Activated naive CD8-positive, alpha-beta T cell treated with anti-CD3 and anti-CD28 coated beads, Interleukin-2, amount 50 U/mL, for 24 hours (primary cell): Measurements from ENCODE around the gene C1orf159.

Source experiments
- ATAC-seq: fragments of 150-1000 bp; cut with Tn5 transposase; one replicate; pipeline ENCODE4 v1.10.0; 2021
- DNase-seq: peaks from one replicate; pipeline ENCODE4 v3.0.0; 2021
- H3K27ac Mint-ChIP-seq: one replicate; pipeline ENCODE4 v1.8.0; 2021; ENCODE audit warnings: mild to moderate bottlenecking, mixed read lengths
- H3K27me3 Mint-ChIP-seq: one replicate; pipeline ENCODE4 v1.8.0; 2021; ENCODE audit warnings: mixed read lengths
- H3K36me3 Mint-ChIP-seq: one replicate; pipeline ENCODE4 v1.8.0; 2021; ENCODE audit warnings: low read depth, mixed read lengths
- H3K4me1 Mint-ChIP-seq: one replicate; pipeline ENCODE4 v1.8.0; 2021; ENCODE audit warnings: mixed read lengths
- H3K4me3 Mint-ChIP-seq: one replicate; pipeline ENCODE4 v1.8.0; 2021; ENCODE audit warnings: mild to moderate bottlenecking, moderate library complexity, mixed read lengths
- H3K9me3 Mint-ChIP-seq: one replicate; pipeline ENCODE4 v1.8.0; 2021; ENCODE audit warnings: mixed read lengths

Gene C1orf159

DNA sequence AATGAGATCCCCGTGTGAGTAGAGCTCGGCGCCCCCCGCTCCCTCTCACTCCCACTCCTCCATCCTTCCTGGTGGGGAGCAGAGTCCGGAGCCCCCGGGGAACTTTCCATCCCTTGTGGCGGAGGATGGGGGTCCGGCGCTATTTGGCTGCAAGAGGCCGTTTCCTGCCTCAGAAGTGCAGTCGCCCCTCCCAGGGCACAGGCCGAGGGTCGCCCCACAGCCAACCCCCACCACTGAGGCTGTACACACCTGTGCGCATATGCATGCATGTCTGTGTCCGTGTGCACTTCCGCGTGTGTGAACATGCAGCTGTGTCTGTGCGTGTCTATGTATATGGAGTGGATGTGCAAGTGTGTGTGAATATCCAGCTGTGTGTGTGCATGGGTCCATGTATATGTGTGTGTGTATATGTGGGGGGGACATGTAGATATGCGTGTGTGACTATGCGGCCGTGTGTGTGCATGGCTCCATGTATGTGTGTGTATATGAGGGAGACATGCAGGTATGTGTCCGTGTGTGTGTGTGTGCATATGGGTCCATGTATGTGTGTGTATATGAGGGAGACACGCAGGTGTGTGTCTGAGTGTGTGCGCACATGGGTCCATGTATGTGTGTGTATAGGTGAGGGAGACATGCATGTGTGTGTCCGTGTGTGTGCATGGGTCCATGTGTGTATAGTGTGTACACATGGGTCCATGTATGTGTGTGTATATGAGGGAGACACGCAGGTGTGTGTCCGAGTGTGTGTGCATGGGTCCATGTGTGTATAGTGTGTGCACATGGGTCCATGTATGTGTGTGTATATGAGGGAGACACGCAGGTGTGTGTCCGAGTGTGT lies 63.7 kb downstream of the C1orf159 start:
- no peak for DNase-seq
- no peaks in the 10 kb centered on the region for H3K4me1 Mint-ChIP-seq
- no peak overlapping the region for H3K27ac Mint-ChIP-seq
- no peaks in the 10 kb centered on the region for H3K9me3 Mint-ChIP-seq
- ATAC-seq: no peak
- no peak overlapping the region for H3K4me3 Mint-ChIP-seq
- H3K27me3 Mint-ChIP-seq: peaks cover 1% of the 10 kb centered on the region
- peaks cover 3% of the 10 kb centered on the region for H3K36me3 Mint-ChIP-seq

DNA sequence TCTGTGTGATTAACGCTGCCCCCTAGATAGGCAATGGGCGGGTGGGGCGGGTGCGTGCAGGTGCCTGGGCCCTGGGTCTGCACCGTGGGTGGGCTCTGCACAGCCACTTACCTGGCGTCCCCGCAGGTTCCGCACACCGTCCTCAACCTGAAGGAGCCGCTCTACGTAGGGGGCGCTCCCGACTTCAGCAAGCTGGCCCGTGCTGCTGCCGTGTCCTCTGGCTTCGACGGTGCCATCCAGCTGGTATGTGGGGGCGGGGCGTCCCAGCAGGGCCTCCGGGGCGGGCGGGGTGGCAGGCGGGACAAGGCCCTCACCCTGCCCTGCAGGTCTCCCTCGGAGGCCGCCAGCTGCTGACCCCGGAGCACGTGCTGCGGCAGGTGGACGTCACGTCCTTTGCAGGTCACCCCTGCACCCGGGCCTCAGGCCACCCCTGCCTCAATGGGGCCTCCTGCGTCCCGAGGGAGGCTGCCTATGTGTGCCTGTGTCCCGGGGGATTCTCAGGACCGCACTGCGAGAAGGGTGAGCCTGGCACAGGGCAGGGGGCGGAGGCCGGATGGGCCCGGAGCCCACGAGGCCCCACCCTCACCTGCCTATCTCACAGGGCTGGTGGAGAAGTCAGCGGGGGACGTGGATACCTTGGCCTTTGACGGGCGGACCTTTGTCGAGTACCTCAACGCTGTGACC lies 64.6 kb downstream of the C1orf159 start:
- Mint-ChIP-seq H3K27me3 (no peaks in the 10 kb centered on the region), H3K9me3 (no peaks in the 10 kb centered on the region), H3K36me3 (peaks cover 5% of the 10 kb centered on the region), H3K4me1 (no peaks in the 10 kb centered on the region), H3K4me3 (no peak overlapping the region), H3K27ac (no peak overlapping the region)
- DNase-seq: no peak
- no peak for ATAC-seq

- no peak overlapping the region for H3K4me3 Mint-ChIP-seq
- no peaks in the 10 kb centered on the region for H3K9me3 Mint-ChIP-seq
- peaks cover 5% of the 10 kb centered on the region for H3K36me3 Mint-ChIP-seq
- H3K27me3 Mint-ChIP-seq: no peaks in the 10 kb centered on the region
- H3K4me1 Mint-ChIP-seq: no peaks in the 10 kb centered on the region
- ATAC-seq: no peak
- DNase-seq: no peak
- H3K27ac Mint-ChIP-seq: no peak overlapping the region
Observed at GRCh38 chr1:1050577-1051052, 65.3 kb downstream of the C1orf159 start.

GRCh38 chr1:1049318-1050165 lies 66.3 kb downstream of the C1orf159 start:
- ATAC-seq (no peak), DNase-seq (no peak)
- H3K9me3 Mint-ChIP-seq: no peaks in the 10 kb centered on the region
- H3K27ac Mint-ChIP-seq: no peak overlapping the region
- no peak overlapping the region for H3K4me3 Mint-ChIP-seq
- H3K4me1 Mint-ChIP-seq: no peaks in the 10 kb centered on the region
- no peaks in the 10 kb centered on the region for H3K27me3 Mint-ChIP-seq
- H3K36me3 Mint-ChIP-seq: peaks cover 8% of the 10 kb centered on the region

DNA sequence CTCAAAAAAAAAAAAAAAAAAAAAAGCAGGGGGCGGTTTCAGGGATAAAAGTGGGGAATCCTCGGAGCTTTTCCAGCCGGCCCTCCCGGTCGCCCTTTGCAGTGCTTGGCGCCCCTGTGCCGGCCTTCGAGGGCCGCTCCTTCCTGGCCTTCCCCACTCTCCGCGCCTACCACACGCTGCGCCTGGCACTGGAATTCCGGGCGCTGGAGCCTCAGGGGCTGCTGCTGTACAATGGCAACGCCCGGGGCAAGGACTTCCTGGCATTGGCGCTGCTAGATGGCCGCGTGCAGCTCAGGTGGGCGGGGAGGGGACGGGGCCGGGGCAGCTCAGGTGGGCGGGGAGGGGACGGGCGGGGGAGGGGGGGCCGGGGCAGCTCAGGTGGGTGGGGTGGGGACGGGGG lies 67.1 kb downstream of the C1orf159 start:
- no peaks in the 10 kb centered on the region for H3K27me3 Mint-ChIP-seq
- DNase-seq (no peak), ATAC-seq (no peak)
- H3K4me3 Mint-ChIP-seq: no peak overlapping the region
- H3K4me1 Mint-ChIP-seq: no peaks in the 10 kb centered on the region
- H3K9me3 Mint-ChIP-seq: no peaks in the 10 kb centered on the region
- peaks cover 8% of the 10 kb centered on the region for H3K36me3 Mint-ChIP-seq
- no peak overlapping the region for H3K27ac Mint-ChIP-seq

- no peak for DNase-seq
- Mint-ChIP-seq H3K4me1 (no peaks in the 10 kb centered on the region), H3K27me3 (no peaks in the 10 kb centered on the region), H3K9me3 (no peaks in the 10 kb centered on the region), H3K4me3 (no peak overlapping the region), H3K27ac (no peak overlapping the region), H3K36me3 (peaks cover 8% of the 10 kb centered on the region)
- no peak for ATAC-seq
Observed at GRCh38 chr1:1047963-1048362, 67.9 kb downstream of the C1orf159 start.

DNA sequence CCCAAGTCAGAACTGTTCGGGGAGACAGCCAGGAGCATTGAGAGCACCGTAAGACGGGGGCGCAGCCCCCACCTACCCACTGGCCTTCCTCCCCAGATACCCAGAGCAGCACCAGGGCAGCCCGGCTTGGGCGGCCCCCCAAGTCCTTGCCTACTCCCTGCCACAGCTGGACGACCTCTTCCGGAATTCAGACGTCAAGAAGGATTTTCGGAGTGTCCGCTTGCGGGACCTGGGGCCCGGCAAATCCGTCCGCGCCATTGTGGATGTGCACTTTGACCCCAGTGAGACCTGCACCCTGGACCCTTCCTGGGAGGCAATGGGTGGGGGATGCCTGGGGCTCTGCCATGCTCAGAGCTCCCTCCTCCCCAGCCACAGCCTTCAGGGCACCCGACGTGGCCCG lies 68.5 kb downstream of the C1orf159 start:
- DNase-seq (no peak), ATAC-seq (no peak)
- Mint-ChIP-seq H3K27ac (no peak overlapping the region), H3K27me3 (no peaks in the 10 kb centered on the region), H3K4me1 (no peaks in the 10 kb centered on the region), H3K9me3 (no peaks in the 10 kb centered on the region), H3K36me3 (peaks cover 4% of the 10 kb centered on the region), H3K4me3 (no peak overlapping the region)

DNA sequence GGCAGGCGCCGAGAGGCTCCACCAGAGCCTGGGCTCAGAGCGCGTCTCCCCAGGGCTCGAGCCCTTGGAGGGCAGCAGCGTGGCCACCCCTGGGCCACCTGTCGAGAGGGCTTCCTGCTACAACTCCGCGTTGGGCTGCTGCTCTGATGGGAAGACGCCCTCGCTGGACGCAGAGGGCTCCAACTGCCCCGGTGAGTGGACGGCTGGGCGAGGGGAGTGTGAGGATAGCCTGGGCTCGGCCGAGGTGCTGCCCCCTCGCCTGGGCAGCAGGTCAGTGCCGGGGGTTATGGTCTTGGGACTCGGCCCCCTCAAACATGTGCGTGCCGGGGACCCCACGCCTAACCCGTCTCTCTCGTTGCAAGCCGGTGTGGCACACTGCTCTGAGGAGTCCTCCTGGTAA lies 69.1 kb downstream of the C1orf159 start:
- ATAC-seq (no peak), DNase-seq (no peak)
- H3K27me3 Mint-ChIP-seq: no peaks in the 10 kb centered on the region

DNA sequence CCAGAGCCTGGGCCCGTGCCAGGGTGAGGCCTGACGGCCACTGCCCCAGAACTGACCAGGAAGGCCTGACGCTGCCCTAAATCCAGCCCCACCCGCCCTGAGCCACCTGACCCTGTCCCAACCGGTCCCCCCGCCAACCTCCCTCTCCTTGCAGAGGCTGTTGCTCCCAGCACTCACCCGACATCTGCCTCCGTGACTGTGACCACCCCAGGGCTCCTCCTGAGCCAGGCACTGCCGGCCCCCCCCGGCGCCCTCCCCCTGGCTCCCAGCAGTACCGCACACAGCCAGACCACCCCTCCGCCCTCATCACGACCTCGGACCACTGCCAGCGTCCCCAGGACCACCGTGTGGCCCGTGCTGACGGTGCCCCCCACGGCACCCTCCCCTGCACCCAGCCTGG lies 69.6 kb downstream of the C1orf159 start:
- Mint-ChIP-seq H3K4me1 (no peaks in the 10 kb centered on the region), H3K27ac (no peak overlapping the region), H3K27me3 (no peaks in the 10 kb centered on the region), H3K36me3 (peaks cover 4% of the 10 kb centered on the region), H3K4me3 (no peak overlapping the region), H3K9me3 (no peaks in the 10 kb centered on the region)
- ATAC-seq (no peak), DNase-seq (no peak)

More for the DNA sequence above, 69.1 kb downstream of the C1orf159 start:
- H3K4me3 Mint-ChIP-seq: no peak overlapping the region
- no peak overlapping the region for H3K27ac Mint-ChIP-seq
- H3K9me3 Mint-ChIP-seq: no peaks in the 10 kb centered on the region
- H3K4me1 Mint-ChIP-seq: no peaks in the 10 kb centered on the region
- peaks cover 4% of the 10 kb centered on the region for H3K36me3 Mint-ChIP-seq

- no peak overlapping the region for H3K4me3 Mint-ChIP-seq
- H3K4me1 Mint-ChIP-seq: peaks cover under 1% of the 10 kb centered on the region
- H3K9me3 Mint-ChIP-seq: no peaks in the 10 kb centered on the region
- ATAC-seq (no peak), DNase-seq (no peak)
- H3K36me3 Mint-ChIP-seq: peaks cover 4% of the 10 kb centered on the region
- no peaks in the 10 kb centered on the region for H3K27me3 Mint-ChIP-seq
- H3K27ac Mint-ChIP-seq: no peak overlapping the region
Observed at GRCh38 chr1:1045129-1045528, 70.8 kb downstream of the C1orf159 start.

DNA sequence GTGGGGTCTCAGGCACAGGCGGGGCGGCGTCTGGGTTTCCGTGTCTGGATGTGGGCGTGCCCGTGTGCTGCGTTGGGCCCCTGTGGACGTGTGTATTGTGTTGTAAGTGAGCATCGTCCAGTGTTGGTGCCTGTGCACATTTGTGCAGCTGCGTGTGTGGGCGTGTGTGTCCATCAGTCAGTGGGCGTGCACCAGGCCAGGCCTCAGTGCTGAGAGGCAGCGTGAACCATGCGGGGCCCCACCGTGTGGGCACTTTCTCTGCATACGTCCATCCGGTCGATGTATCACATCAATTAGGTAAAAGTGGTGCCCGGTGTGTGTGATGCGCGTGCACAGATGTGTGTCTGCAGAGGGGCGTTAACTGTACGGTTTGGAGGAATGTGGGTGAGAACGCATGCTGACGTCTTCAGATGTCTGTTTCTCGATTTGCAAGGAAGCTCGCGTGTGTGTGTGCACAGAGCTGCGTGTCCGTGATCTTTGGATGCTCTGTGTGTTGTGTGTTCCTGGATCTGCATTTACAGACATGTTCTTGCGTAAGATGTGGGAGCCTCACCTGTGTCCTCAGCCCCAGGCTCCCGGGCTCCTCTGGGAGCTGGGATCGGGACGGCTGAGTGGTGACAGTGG lies 71.3 kb downstream of the C1orf159 start:
- Mint-ChIP-seq H3K36me3 (peaks cover 4% of the 10 kb centered on the region), H3K9me3 (no peaks in the 10 kb centered on the region), H3K4me1 (peaks cover 6% of the 10 kb centered on the region), H3K27ac (no peak overlapping the region), H3K4me3 (no peak overlapping the region), H3K27me3 (peaks cover 3% of the 10 kb centered on the region)
- ATAC-seq: no peak
- DNase-seq: no peak

DNA sequence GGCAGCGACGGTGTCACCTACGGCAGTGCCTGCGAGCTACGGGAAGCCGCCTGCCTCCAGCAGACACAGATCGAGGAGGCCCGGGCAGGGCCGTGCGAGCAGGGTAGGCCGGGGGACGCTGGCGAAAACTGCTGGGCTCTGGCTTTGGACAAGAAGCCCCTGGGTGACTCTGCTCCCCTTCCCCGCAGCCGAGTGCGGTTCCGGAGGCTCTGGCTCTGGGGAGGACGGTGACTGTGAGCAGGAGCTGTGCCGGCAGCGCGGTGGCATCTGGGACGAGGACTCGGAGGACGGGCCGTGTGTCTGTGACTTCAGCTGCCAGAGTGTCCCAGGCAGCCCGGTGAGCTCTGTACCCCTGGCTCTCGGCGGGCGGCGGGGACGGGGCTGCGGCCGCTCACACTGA lies 72.0 kb downstream of the C1orf159 start:
- H3K36me3 Mint-ChIP-seq: peaks cover 4% of the 10 kb centered on the region
- H3K27me3 Mint-ChIP-seq: peaks cover 5% of the 10 kb centered on the region
- no peak for ATAC-seq
- no peak overlapping the region for H3K4me3 Mint-ChIP-seq
- no peak overlapping the region for H3K27ac Mint-ChIP-seq
- H3K9me3 Mint-ChIP-seq: no peaks in the 10 kb centered on the region
- peaks cover 13% of the 10 kb centered on the region for H3K4me1 Mint-ChIP-seq
- DNase-seq: no peak

GRCh38 chr1:1043411-1043810 lies 72.5 kb downstream of the C1orf159 start:
- H3K27ac Mint-ChIP-seq: no peak overlapping the region

DNA sequence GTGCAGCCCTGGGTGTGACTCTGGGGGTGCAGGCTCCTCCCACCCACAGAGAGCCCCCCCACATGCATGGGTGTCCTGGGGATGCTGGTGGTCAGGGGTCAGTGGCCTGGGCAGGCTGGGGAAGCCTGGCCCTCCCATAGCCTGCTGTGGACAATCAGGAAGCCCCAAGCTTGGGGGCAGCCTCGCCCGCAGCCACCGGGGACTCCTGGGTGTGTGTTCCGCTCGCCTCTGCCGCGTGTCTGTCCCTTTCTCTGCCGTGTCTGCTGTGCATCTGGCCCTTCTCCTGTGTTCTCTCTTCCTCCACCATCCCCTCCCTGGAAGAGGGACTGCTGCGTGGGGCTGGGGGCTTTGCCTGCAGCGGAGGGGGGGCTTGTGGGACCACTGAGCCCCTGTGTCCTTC lies 73.1 kb downstream of the C1orf159 start:
- Mint-ChIP-seq H3K27me3 (peaks cover 10% of the 10 kb centered on the region), H3K4me3 (no peak overlapping the region), H3K36me3 (peaks cover 4% of the 10 kb centered on the region), H3K9me3 (no peaks in the 10 kb centered on the region), H3K27ac (no peak overlapping the region), H3K4me1 (peaks cover 19% of the 10 kb centered on the region)
- DNase-seq: no peak
- no peak for ATAC-seq

More at GRCh38 chr1:1043411-1043810, 72.5 kb downstream of the C1orf159 start:
- Mint-ChIP-seq H3K36me3 (peaks cover 4% of the 10 kb centered on the region), H3K4me3 (no peak overlapping the region), H3K9me3 (no peaks in the 10 kb centered on the region), H3K27me3 (peaks cover 9% of the 10 kb centered on the region), H3K4me1 (peaks cover 18% of the 10 kb centered on the region)
- DNase-seq (no peak), ATAC-seq (no peak)
